MG63 (cell line): ENCODE data around the gene SCAF4. TPM values are rescaled to one million over a fixed set of nuclear protein-coding genes. Genes with fewer than 3 reads are reported as not detected.
"Not testable (repeated sequence)": the region's sequence is repeated elsewhere in the genome, so short reads cannot be mapped to it uniquely, and the experiment has no call there.

Experiments
- DNase-seq: peaks from one replicate; pipeline ENCODE4 v3.0.0-alpha.2; 2020
- H3K27me3 ChIP-seq: fragments of 250-450 bp; sonication (Bioruptor Pico); 2 replicates; pipeline ENCODE4 v1.5.1; 2020; ENCODE audit warnings: mild to moderate bottlenecking, moderate library complexity
- H3K36me3 ChIP-seq: fragments of 250-450 bp; sonication (Bioruptor Pico); 2 replicates; pipeline ENCODE4 v1.5.1; 2020; ENCODE audit warnings: mild to moderate bottlenecking, moderate library complexity
- H3K4me3 ChIP-seq: fragments of 250-450 bp; sonication (Bioruptor Pico); 2 replicates; pipeline ENCODE4 v1.5.1; 2020; ENCODE audit warnings: mild to moderate bottlenecking, moderate library complexity
- H3K9me3 ChIP-seq: fragments of 250-450 bp; sonication (Bioruptor Pico); 2 replicates; pipeline ENCODE4 v1.5.1; 2020; ENCODE audit warnings: mild to moderate bottlenecking, moderate library complexity
- total RNA-seq: library from RNA; depleted of rRNA; stranded (reverse); fragments of >200 nt; shearing (Covaris generic); gene quantifications from 2 replicates; pipeline ENCODE4 v1.2.3, GENCODE V29; 2014; ENCODE audit warnings: low replicate concordance

The SCAF4 gene
- total RNA-seq, 1 experiment from 2014 or later = 2.2 TPM

GRCh38 chr21:31670070-31670469, 61.8 kb downstream of the SCAF4 start:
- Histone ChIP-seq H3K4me3 (no peak overlapping the region), H3K36me3 (peaks cover 55% of the 10 kb centered on the region), H3K9me3 (no peaks in the 10 kb centered on the region), H3K27me3 (no peaks in the 10 kb centered on the region)
- DNase-seq = no peak

- Histone ChIP-seq H3K27me3 (no peaks in the 10 kb centered on the region), H3K9me3 (no peaks in the 10 kb centered on the region), H3K4me3 (no peak overlapping the region), H3K36me3 (peaks cover 67% of the 10 kb centered on the region)
- no peak for DNase-seq
Observed at GRCh38 chr21:31668651-31669491, 63.0 kb downstream of the SCAF4 start.

- peaks cover 70% of the 10 kb centered on the region for H3K36me3 ChIP-seq
- no peaks in the 10 kb centered on the region for H3K9me3 ChIP-seq
- no peak for DNase-seq
- no peaks in the 10 kb centered on the region for H3K27me3 ChIP-seq
- H3K4me3 ChIP-seq = no peak overlapping the region
Observed at GRCh38 chr21:31667639-31668038, 64.3 kb downstream of the SCAF4 start.

- peaks cover 76% of the 10 kb centered on the region for H3K36me3 ChIP-seq
- no peak overlapping the region for H3K4me3 ChIP-seq
- no peak for DNase-seq
- H3K9me3 ChIP-seq = no peaks in the 10 kb centered on the region
- no peaks in the 10 kb centered on the region for H3K27me3 ChIP-seq
Observed at GRCh38 chr21:31667132-31667531, 64.8 kb downstream of the SCAF4 start.

GRCh38 chr21:31666445-31667010, 65.4 kb downstream of the SCAF4 start:
- H3K36me3 ChIP-seq = peaks cover 82% of the 10 kb centered on the region
- no peak for DNase-seq
- no peaks in the 10 kb centered on the region for H3K9me3 ChIP-seq
- H3K27me3 ChIP-seq = no peaks in the 10 kb centered on the region
- H3K4me3 ChIP-seq = no peak overlapping the region

- H3K36me3 ChIP-seq = peaks cover 88% of the 10 kb centered on the region
- H3K27me3 ChIP-seq = not testable (repeated sequence)
Observed at GRCh38 chr21:31665869-31666268, 66.0 kb downstream of the SCAF4 start.

GRCh38 chr21:31665397-31665796, 66.5 kb downstream of the SCAF4 start:
- Histone ChIP-seq H3K27me3 (no peaks in the 10 kb centered on the region), H3K9me3 (no peaks in the 10 kb centered on the region), H3K4me3 (no peak overlapping the region), H3K36me3 (peaks cover 89% of the 10 kb centered on the region)
- DNase-seq = peak; percentile 13

More at GRCh38 chr21:31665869-31666268, 66.0 kb downstream of the SCAF4 start:
- DNase-seq, H3K9me3 ChIP-seq, H3K4me3 ChIP-seq: not testable (repeated sequence)

GRCh38 chr21:31663584-31664249, 68.2 kb downstream of the SCAF4 start:
- no peak for DNase-seq
- no peak overlapping the region for H3K4me3 ChIP-seq
- peaks cover 74% of the 10 kb centered on the region for H3K36me3 ChIP-seq
- H3K27me3 ChIP-seq = no peaks in the 10 kb centered on the region
- no peaks in the 10 kb centered on the region for H3K9me3 ChIP-seq

- Histone ChIP-seq H3K9me3 (no peaks in the 10 kb centered on the region), H3K36me3 (peaks cover 46% of the 10 kb centered on the region), H3K4me3 (peak overlapping the region; percentile 71), H3K27me3 (no peaks in the 10 kb centered on the region)
- no peak for DNase-seq
Observed at GRCh38 chr21:31660591-31660990, 71.3 kb downstream of the SCAF4 start.

GRCh38 chr21:31660259-31660565, 71.7 kb downstream of the SCAF4 start:
- no peak for DNase-seq
- peak overlapping the region; percentile 71 for H3K4me3 ChIP-seq

GRCh38 chr21:31659536-31660258, 72.2 kb downstream of the SCAF4 start, which contains the start of gene SOD1:
Gene SOD1 (plus strand): TSS chr21:31659693. CDS start chr21:31659770, 77 bp downstream.
- H3K4me3 ChIP-seq = peak within 1 kb of the TSS; percentile 71
- no peaks in the 10 kb centered on the region for H3K27me3 ChIP-seq
- peak; percentile 94 for DNase-seq
- H3K9me3 ChIP-seq = no peaks in the 10 kb centered on the region
- H3K36me3 ChIP-seq = peaks cover 39% of the 10 kb centered on the region

More at GRCh38 chr21:31660259-31660565, 71.7 kb downstream of the SCAF4 start:
- Histone ChIP-seq H3K9me3 (no peaks in the 10 kb centered on the region), H3K36me3 (peaks cover 43% of the 10 kb centered on the region), H3K27me3 (no peaks in the 10 kb centered on the region)

GRCh38 chr21:31659286-31659535, 72.7 kb downstream of the SCAF4 start:
- no peak for DNase-seq
- Histone ChIP-seq H3K27me3 (no peaks in the 10 kb centered on the region), H3K4me3 (peak overlapping the region; percentile 71), H3K36me3 (peaks cover 34% of the 10 kb centered on the region), H3K9me3 (no peaks in the 10 kb centered on the region)

- DNase-seq = peak; percentile 15
- Histone ChIP-seq H3K4me3 (no peak overlapping the region), H3K27me3 (no peaks in the 10 kb centered on the region)
Observed at GRCh38 chr21:31658053-31658452, 73.9 kb downstream of the SCAF4 start.

GRCh38 chr21:31656199-31657095, 75.5 kb downstream of the SCAF4 start:
- Histone ChIP-seq H3K36me3 (peaks cover 10% of the 10 kb centered on the region), H3K9me3 (no peaks in the 10 kb centered on the region), H3K27me3 (no peaks in the 10 kb centered on the region), H3K4me3 (no peak overlapping the region)
- DNase-seq = peak; percentile 80

More at GRCh38 chr21:31658053-31658452, 73.9 kb downstream of the SCAF4 start:
- Histone ChIP-seq H3K36me3 (peaks cover 23% of the 10 kb centered on the region), H3K9me3 (no peaks in the 10 kb centered on the region)

- H3K27me3 ChIP-seq, DNase-seq, H3K36me3 ChIP-seq, H3K4me3 ChIP-seq, H3K9me3 ChIP-seq: not testable (repeated sequence)
Observed at GRCh38 chr21:31654821-31655580, 76.9 kb downstream of the SCAF4 start.
